IPS DF 6.9 (cell line): ENCODE measurements around the gene FBLIM1.
A peak's percentile ranks its signal among the peaks of the same experiment; 100 is the strongest.

Experiments used
- DNase-seq: peaks from one replicate; pipeline ENCODE4 v3.0.0-alpha.2; 2013; ENCODE audit warnings: low read depth, low spot score
- H3K27ac ChIP-seq: one replicate; pipeline ENCODE4 v1.5.1; 2013; ENCODE audit warnings: low read length, control low read depth
- H3K27me3 ChIP-seq: 2 replicates; pipeline ENCODE4 v1.6.1; 2013; ENCODE audit warnings: mild to moderate bottlenecking, low read length; ENCODE audit not compliant: control insufficient read depth, insufficient read depth
- H3K36me3 ChIP-seq: 2 replicates; pipeline ENCODE4 v1.6.1; 2013; ENCODE audit warnings: low read length; ENCODE audit not compliant: control insufficient read depth, insufficient read depth
- H3K4me1 ChIP-seq: 2 replicates; pipeline ENCODE4 v1.6.1; 2013; ENCODE audit warnings: low read length; ENCODE audit not compliant: control insufficient read depth, insufficient read depth
- H3K4me3 ChIP-seq: 2 replicates; pipeline ENCODE4 v1.5.1; 2013; ENCODE audit warnings: mild to moderate bottlenecking, low read length
- H3K9me3 ChIP-seq: 2 replicates; pipeline ENCODE4 v1.6.1; 2013; ENCODE audit warnings: low read length, inconsistent platforms; ENCODE audit not compliant: control insufficient read depth, insufficient read depth
- WGBS: extraction: QIAGEN DNeasy Blood & Tissue Kit; methylation state at CpG from one replicate; pipeline ENCODE4 v1.1.7; 2013; ENCODE audit warnings: mixed read lengths, missing lambda C conversion rate; ENCODE audit not compliant: insufficient read length, insufficient coverage; 5-methylcytosine and 5-hydroxymethylcytosine counted together

FBLIM1 gene

DNA sequence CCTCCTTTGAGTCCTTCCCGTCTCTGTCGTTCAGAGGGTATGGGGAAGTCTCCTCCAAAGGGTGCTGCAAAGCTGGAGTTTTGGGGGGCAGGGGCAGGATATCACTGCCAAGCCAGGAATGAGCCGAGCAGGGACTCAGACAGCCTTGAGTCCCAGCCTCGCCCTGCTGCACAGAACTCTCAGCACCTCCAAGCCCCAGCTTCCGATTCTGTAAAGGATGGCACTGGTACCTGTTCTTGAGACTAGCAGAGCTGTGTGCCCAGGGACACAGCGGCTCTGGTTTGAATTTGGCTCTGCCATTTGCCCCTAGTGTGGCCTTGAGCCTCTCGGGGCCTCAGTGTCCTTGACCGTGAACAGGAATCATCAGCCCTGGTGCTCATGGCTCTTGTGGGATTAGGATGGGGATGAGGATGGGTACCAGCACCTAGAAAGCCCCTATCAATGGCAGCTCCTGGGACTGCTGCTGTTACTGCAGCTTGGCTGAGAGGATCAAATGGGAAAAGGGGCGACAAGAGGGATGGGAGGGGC is 1.5 kb upstream of the FBLIM1 start:
- no peak for DNase-seq
- no peak overlapping the region for H3K4me3 ChIP-seq
- no peaks in the 10 kb centered on the region for H3K27me3 ChIP-seq
- H3K36me3 ChIP-seq = no peaks in the 10 kb centered on the region
- H3K27ac ChIP-seq = no peak overlapping the region
- H3K4me1 ChIP-seq = peaks cover 12% of the 10 kb centered on the region
- no CpG with 5 or more reads among the region's 9 CpGs for WGBS
- no peaks in the 10 kb centered on the region for H3K9me3 ChIP-seq

DNA sequence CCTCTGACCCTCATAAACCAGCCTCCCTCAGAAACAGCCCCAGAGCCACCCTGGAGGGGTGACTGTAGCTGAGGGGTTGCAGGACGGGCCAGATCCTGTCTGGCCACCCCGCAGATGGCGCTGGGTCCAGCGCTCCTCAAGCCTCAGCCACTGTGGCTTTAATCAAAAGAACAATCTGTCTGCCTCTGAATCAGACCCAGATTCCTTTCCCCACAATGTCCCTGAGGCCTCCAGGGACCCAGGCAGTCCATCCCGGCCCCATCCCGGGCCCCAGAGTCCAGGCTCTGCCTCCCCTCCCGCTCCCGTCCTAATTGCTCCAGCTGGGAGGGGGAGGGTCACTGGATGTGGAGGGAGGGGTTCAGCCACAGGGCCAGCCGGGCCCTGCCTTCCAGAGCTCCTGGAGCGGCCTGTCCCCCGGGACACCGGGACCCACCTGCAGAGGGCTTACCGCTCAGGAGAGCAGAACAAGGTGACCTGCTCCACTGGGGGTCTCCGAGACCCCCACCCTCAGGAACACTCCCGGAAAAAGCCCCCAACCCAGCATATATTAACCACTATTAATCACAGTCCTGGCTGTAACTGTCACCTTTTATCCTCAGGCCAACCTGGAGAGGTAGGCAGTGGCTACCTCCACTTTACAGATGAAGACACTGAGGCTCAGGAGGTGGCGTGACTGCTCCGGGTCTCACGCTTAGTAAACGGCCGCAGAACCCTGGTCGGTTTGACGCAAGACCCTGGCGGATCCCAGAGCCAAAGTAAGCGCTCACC is 836 bp upstream of the FBLIM1 start:
- no peaks in the 10 kb centered on the region for H3K36me3 ChIP-seq
- DNase-seq = no peak
- WGBS = no CpG with 5 or more reads among the region's 24 CpGs
- no peaks in the 10 kb centered on the region for H3K27me3 ChIP-seq
- peak overlapping the region; percentile 94; the same call in 1 of the 2 replicates for H3K4me3 ChIP-seq
- H3K27ac ChIP-seq = no peak overlapping the region
- peaks cover 12% of the 10 kb centered on the region for H3K4me1 ChIP-seq
- H3K9me3 ChIP-seq = no peaks in the 10 kb centered on the region

DNA sequence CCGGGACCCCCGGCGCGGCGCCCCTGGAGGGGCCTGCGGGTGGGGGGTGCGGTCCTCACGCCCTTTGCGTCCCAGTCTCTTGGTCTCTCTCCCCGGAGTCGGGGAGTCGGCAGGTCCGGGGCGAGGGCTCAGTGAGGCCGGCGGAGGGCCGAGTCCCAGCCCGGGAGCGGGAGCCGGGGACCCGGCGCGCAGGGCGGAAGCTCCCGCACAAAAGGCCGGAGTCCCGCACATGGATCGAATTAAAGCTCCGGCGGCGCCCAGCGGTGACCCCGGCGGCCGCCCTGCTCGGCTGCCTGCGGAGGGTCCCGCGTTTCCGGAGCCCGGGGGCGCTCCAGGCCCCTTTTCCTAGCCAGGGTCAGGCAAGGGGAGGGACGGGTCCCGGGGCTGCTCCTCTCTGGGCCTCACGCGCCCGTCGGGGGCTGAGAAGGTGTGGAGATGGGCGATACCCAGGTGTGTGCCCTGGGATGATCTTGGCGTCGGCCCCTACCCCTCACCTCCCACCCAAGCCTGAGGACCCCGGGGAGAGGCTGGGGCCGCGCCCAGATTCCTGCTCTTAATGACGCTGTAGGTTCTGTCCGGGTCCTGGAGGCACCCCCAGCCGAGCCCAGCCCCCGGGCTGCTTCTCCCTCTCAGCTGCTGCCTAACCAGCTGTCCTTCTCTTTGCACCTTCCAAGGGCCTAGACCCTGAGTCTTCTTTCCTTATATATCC is 512 bp downstream of the FBLIM1 start:
- peaks cover under 1% of the 10 kb centered on the region; the same call in 1 of the 2 replicates for H3K36me3 ChIP-seq
- H3K27ac ChIP-seq = no peak overlapping the region
- H3K9me3 ChIP-seq = no peaks in the 10 kb centered on the region
- H3K27me3 ChIP-seq = no peaks in the 10 kb centered on the region
- H3K4me3 ChIP-seq = peak overlapping the region; percentile 94
- WGBS = no CpG with 5 or more reads among the region's 58 CpGs
- peaks cover 12% of the 10 kb centered on the region for H3K4me1 ChIP-seq
- DNase-seq = no peak

DNA sequence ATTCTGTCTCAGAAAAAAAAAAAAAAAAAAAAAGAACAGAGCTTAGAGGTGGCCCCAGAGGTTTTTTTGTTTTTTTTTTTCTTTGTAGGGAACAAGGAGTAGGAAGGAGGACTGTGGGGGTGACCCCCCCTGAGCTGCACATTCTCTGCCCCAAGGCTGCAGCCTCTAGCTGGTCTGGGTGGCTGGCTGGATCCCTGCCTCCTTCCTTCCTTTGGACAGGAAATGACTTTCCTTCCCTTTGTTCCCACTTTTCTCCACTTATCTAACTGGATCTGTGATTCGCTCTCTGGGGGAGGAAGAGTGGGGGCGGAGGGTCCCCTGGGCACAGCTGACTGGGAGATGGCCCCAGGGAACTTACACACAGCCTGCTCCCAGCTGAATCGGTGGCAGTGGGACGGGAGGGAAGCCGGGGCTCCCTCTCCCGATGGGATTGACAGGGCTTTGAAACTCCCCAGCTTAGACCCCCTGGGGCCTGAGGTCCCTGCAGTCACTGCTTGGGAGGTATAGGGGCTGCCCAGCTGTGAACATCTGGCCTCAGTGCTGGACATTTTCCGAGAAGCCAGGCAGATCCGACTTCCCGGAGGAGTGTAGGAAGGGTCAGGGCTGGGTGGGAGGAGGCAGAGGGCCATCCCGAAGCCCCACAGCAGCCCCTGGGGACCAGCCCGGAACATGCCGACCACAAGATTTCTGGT is 2.1 kb downstream of the FBLIM1 start:
- Histone ChIP-seq H3K36me3 (peaks cover 14% of the 10 kb centered on the region), H3K27me3 (no peaks in the 10 kb centered on the region), H3K4me1 (peaks cover 12% of the 10 kb centered on the region), H3K4me3 (no peak overlapping the region), H3K27ac (no peak overlapping the region), H3K9me3 (no peaks in the 10 kb centered on the region)
- no CpG with 5 or more reads among the region's 12 CpGs for WGBS
- DNase-seq = no peak

DNA sequence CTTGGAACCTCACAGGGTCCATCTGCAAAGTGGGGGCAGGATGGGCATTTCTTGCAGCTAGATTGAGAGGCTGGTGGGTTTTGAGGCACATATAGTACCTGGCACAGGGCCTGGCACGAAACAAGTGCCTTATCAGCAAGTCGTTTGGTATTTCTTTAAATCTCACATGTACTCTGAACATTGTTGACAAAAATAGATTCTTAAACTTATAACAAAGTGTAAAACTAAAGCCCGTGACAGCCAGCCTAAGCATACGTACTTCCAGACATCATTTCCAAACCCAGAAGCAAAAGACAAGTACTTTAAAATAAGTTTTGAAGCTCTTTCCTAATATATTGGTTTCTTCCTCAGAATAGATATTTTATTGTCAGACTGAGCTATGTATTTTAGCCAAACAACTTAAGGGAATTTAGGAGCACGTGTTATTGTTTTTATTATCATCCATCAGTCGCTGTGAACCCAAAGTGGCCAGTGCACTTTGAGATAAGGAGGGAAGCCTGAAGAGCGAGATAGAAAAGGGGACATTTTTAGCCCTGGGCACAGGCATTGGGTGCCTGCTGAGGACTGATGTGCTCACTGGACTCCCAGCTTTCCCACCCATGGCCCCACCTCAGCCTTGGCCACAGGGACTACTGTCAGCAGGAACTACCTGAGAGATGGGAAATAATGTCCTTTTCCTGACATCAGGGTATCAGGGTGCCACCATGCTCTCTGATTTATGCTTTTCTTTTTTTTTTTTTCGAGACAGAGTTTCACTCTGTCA is 3.0 kb downstream of the FBLIM1 start:
- no CpG with 5 or more reads among the region's 8 CpGs for WGBS
- Histone ChIP-seq H3K9me3 (no peaks in the 10 kb centered on the region), H3K27me3 (no peaks in the 10 kb centered on the region), H3K4me3 (no peak overlapping the region), H3K4me1 (peaks cover 6% of the 10 kb centered on the region), H3K27ac (no peak overlapping the region), H3K36me3 (peaks cover 19% of the 10 kb centered on the region)
- no peak for DNase-seq

DNA sequence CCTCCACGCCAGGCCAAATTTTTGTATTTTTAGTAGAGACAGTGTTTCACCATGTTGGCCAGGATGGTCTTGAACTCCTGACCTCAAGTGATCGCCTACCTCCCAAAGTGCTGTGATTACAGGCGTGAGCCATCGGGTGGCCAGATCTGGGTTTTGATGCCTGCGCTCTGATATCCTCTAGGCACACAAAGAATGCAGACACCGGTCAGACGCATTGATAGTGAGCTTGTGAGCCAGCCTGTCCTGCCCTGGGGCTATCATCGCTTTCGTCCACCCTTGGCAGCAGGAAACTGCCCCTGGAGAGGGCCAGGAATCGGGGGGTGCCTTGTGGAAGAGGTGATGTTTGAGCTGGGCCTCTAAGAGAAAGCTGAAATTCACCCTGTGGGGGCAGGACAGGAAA is 4.0 kb downstream of the FBLIM1 start:
- Histone ChIP-seq H3K4me1 (no peaks in the 10 kb centered on the region), H3K27me3 (no peaks in the 10 kb centered on the region), H3K36me3 (peaks cover 24% of the 10 kb centered on the region), H3K9me3 (no peaks in the 10 kb centered on the region), H3K4me3 (no peak overlapping the region), H3K27ac (no peak overlapping the region)
- no peak for DNase-seq
- no CpG with 5 or more reads among the region's 10 CpGs for WGBS

DNA sequence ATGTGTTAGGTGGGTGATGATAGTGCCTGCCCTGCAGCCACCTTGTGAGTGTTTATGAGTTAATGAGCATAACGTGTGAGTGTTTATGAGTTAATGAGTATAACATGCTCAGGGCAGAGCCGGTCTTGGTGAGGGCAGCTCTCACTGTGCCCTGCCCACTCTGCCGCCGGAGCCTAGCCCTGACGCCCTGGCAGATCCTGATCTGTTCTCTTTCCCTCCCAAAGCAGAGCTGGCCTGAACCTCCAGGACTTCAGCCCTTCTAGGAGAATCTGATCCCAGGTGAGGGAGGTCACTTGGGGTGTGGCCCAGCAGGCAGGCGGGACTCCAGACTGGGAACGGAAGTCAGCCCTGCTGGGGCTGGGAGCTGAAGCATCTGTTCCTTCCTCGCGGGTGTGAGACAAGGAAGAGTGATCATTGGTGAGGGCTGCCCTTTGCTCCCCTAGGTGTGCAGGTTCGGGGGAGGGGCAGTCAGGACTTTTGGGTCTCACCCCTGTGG is 5.7 kb downstream of the FBLIM1 start:
- no peak overlapping the region for H3K4me3 ChIP-seq
- H3K27me3 ChIP-seq = no peaks in the 10 kb centered on the region
- no peak overlapping the region for H3K27ac ChIP-seq
- peaks cover 34% of the 10 kb centered on the region for H3K36me3 ChIP-seq
- no CpG with 5 or more reads among the region's 10 CpGs for WGBS
- DNase-seq = no peak
- H3K4me1 ChIP-seq = no peaks in the 10 kb centered on the region
- H3K9me3 ChIP-seq = no peaks in the 10 kb centered on the region

DNA sequence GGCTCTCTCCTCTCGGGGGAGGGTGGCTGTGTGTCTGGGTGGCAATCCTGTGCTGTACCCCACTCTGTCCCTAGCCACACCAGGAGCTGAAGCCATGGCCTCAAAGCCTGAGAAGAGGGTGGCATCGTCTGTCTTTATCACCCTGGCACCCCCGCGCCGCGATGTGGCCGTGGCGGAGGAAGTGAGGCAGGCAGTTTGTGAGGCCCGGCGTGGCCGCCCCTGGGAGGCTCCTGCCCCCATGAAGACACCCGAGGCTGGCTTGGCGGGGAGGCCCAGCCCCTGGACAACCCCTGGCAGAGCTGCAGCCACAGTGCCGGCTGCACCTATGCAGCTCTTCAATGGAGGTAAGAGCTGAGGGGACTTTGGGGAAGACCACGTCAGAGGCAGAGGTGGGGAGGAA is 6.3 kb downstream of the FBLIM1 start:
- no peak for DNase-seq
- no peaks in the 10 kb centered on the region for H3K9me3 ChIP-seq
- H3K27me3 ChIP-seq = no peaks in the 10 kb centered on the region
- H3K4me1 ChIP-seq = no peaks in the 10 kb centered on the region
- H3K27ac ChIP-seq = no peak overlapping the region
- WGBS = no CpG with 5 or more reads among the region's 15 CpGs
- no peak overlapping the region for H3K4me3 ChIP-seq
- H3K36me3 ChIP-seq = peaks cover 35% of the 10 kb centered on the region

DNA sequence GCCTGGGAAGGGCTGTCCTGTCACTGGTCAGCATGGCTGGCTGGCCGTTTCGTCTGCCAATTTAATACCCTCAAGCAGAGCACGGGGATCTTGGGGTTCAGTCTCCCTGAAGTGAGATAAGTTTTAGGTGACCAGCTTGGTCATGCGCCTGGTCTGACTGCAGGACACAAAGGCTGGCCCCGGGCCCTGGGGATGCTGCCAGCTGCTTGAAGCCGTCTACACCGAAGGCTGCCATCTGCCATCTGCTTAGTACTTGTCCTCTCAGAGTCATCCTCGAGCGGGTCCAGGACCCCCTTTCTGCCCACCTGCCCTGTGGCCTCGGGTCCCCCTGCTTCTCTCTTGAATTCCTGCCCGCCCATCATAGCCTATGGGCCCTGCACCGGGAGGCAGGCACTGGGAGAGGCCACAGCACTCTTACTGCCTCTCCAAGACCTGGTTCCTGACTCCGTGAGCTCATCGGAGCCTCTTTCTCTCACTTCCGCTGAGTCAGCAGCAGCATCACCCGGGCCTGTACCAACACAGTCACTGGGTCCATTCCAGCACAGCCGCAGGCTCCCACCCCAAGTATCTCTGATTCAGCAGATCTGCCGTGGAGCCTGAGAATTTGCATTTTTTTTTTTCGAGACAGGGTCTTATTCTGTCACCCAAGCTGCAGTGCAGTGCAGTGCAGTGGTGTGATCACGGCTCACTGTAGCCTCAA is 7.0 kb downstream of the FBLIM1 start:
- Histone ChIP-seq H3K4me3 (no peak overlapping the region), H3K27ac (no peak overlapping the region), H3K9me3 (no peaks in the 10 kb centered on the region), H3K4me1 (no peaks in the 10 kb centered on the region), H3K36me3 (peaks cover 42% of the 10 kb centered on the region), H3K27me3 (no peaks in the 10 kb centered on the region)
- no peak for DNase-seq
- WGBS = no CpG with 5 or more reads among the region's 20 CpGs
